Ovary (tissue), 9 donors: Measurements from ENCODE around the gene WWOX. TPM values are rescaled to one million over a fixed set of nuclear protein-coding genes. Genes with fewer than 3 reads are reported as not detected.

Experiments
- DNase-seq, 5 donors: peaks; one replicate each; pipeline ENCODE4 v3.0.0-alpha.2; 2019 to 2020
- H3K27ac ChIP-seq, 2 donors: fragments of 200-600 bp; one replicate each; pipeline versions ENCODE4 v1.5.1 to v1.8.0; 2019 to 2022
- H3K27me3 ChIP-seq: fragments of 200-600 bp; one replicate; pipeline ENCODE4 v1.8.0; 2022
- H3K36me3 ChIP-seq: fragments of 200-600 bp; sonication (generic); one replicate; pipeline ENCODE4 v1.5.1; 2019
- H3K4me1 ChIP-seq: one replicate; pipeline ENCODE4 v1.8.1; 2013; ENCODE audit warnings: mild to moderate bottlenecking, moderate library complexity; ENCODE audit not compliant: insufficient read depth
- H3K4me3 ChIP-seq: fragments of 200-600 bp; sonication (generic); one replicate; pipeline ENCODE4 v1.5.1; 2017
- H3K9me3 ChIP-seq, 2 donors: fragments of 200-600 bp in 1 of 2; sonication (generic) in 1 of 2; one replicate each; pipeline versions ENCODE4 v1.5.1 to v1.8.1; 2013 to 2019; ENCODE audit warnings: mild to moderate bottlenecking in 1 of 2, moderate library complexity in 1 of 2
- CTCF ChIP-seq, 3 donors: fragments of 450-650 bp in 2 of 3; fragments of 200-600 bp in 1 of 3; IDR thresholded peaks; one replicate each; pipeline versions ENCODE4 v1.5.1 to v1.8.0; 2016 to 2022; ENCODE audit warnings: antibody characterized with exemption in 3 of 3, mild to moderate bottlenecking in 1 of 3
- EP300 ChIP-seq: sonication (generic); formaldehyde crosslinking; IDR thresholded peaks from one replicate; pipeline ENCODE4 v1.6.1; 2017; ENCODE audit warnings: antibody characterized with exemption
- POLR2A ChIP-seq: fragments of 450-650 bp; IDR thresholded peaks from one replicate; pipeline ENCODE4 v1.6.1; 2017; ENCODE audit warnings: antibody characterized with exemption, mild to moderate bottlenecking, moderate library complexity
- WGBS, 3 donors: extraction: QIAGEN DNeasy Blood & Tissue Kit in 1 of 3; methylation state at CpG; one replicate each; pipeline versions ENCODE4 v1.1.5 to v1.1.7; 2013 to 2017; 5-methylcytosine and 5-hydroxymethylcytosine counted together
- intact Hi-C, 4 donors: fragments of 100-400 bp; cut with DNase I; formaldehyde crosslinking; loops; one replicate each; pipeline versions ENCODE4 v1.11.0 to v1.15.1; 2022 to 2023
- polyA plus RNA-seq, 2 donors: library from polyadenylated mRNA; stranded (reverse); fragments of 200-250 nt in 1 of 2; fragments of 350-450 nt in 1 of 2; fragmentation: Illumina TruSeq in 1 of 2; extraction: RNeasy Lipid Tissue Mini Kit (QIAGEN cat#74804) in 1 of 2; gene quantifications; one replicate each; pipeline ENCODE4 v1.2.3, GENCODE V29; 2013 to 2014
- total RNA-seq, 7 donors: library from RNA; depleted of rRNA in 2 of 7; stranded (reverse); fragments of >200 nt in 2 of 7; fragmentation: NEBNext Ultra II Directional in 3 of 7; extraction: Animal tissue kit (Norgen Biotek cat#: 25700) in 3 of 7; gene quantifications; one replicate each; pipeline versions ENCODE4 v1.1.0 to v1.2.4, GENCODE V29; 2016 to 2023
- donor health status: DM: no; HTN: no; CAD: no; lungs with moderate emphysema.
- donor health status: DM: no; HTN: no; CAD: no.
- donor health status: Bipolar disorder and iron deficiency.
- donor health status: DM: yes; HTN: yes; CAD: no.
- donor health status: DM: no; HTN: no; CAD: no.
- donor health status: DM: yes; HTN: yes; CAD: no.

WWOX gene
- total and polyA plus RNA-seq, 9 donors = 11.0 to 40.5 (median 25.2) TPM

- TF ChIP-seq POLR2A = no peak
- no peak for TF ChIP-seq EP300
- no peak for TF ChIP-seq CTCF (IDR thresholded peaks at IDR 0.05)
- Histone ChIP-seq H3K27me3 (no peaks in the 10 kb centered on the region), H3K4me1 (peaks cover 8% of the 10 kb centered on the region), H3K36me3 (no peaks in the 10 kb centered on the region), H3K27ac (no peak overlapping the region), H3K4me3 (no peak overlapping the region), H3K9me3 (no peaks in the 10 kb centered on the region)
- DNase-seq = no peak
- intact Hi-C loops = no loop called here
- WGBS, 3 donors = 9 to 19% (median 9%) methylated on average over 5 of the region's 5 CpGs
These were observed 142.8 kb downstream of the WWOX start for GRCh38 chr16:78242239-78242630.

GRCh38 chr16:78244131-78244895, 144.9 kb downstream of the WWOX start:
- no peak for DNase-seq
- no peaks in the 10 kb centered on the region for H3K9me3 ChIP-seq
- 76 to 84% (median 82%) methylated on average over 9 of the region's 9 CpGs for WGBS, 3 donors
- TF ChIP-seq CTCF (IDR thresholded peaks at IDR 0.05) (no peak), POLR2A (no peak), EP300 (no peak)
- no peaks in the 10 kb centered on the region for H3K36me3 ChIP-seq
- no peak overlapping the region for H3K27ac ChIP-seq
- H3K4me3 ChIP-seq = no peak overlapping the region
- H3K27me3 ChIP-seq = no peaks in the 10 kb centered on the region
- intact Hi-C loops = no loop called here
- H3K4me1 ChIP-seq = peaks cover 5% of the 10 kb centered on the region

GRCh38 chr16:78246559-78246958, 147.1 kb downstream of the WWOX start:
- WGBS, 3 donors = 89 to 94% (median 91%) methylated on average over 9 of the region's 9 CpGs
- intact Hi-C loops = no loop called here
- Histone ChIP-seq H3K4me1 (peaks cover 3% of the 10 kb centered on the region), H3K4me3 (no peak overlapping the region), H3K9me3 (no peaks in the 10 kb centered on the region), H3K27ac (no peak overlapping the region), H3K36me3 (no peaks in the 10 kb centered on the region), H3K27me3 (no peaks in the 10 kb centered on the region)
- no peak for DNase-seq
- no peak for TF ChIP-seq POLR2A
- TF ChIP-seq CTCF (IDR thresholded peaks at IDR 0.05) = no peak
- TF ChIP-seq EP300 = no peak

- DNase-seq = no peak
- TF ChIP-seq CTCF (IDR thresholded peaks at IDR 0.05) = no peak
- H3K36me3 ChIP-seq = no peaks in the 10 kb centered on the region
- 87 to 92% (median 90%) methylated on average over 13 of the region's 13 CpGs for WGBS, 3 donors
- H3K27me3 ChIP-seq = no peaks in the 10 kb centered on the region
- H3K4me1 ChIP-seq = no peaks in the 10 kb centered on the region
- no peak overlapping the region for H3K4me3 ChIP-seq
- no peaks in the 10 kb centered on the region for H3K9me3 ChIP-seq
- intact Hi-C loops = no loop called here
- H3K27ac ChIP-seq = no peak overlapping the region
These were observed 149.6 kb downstream of the WWOX start for GRCh38 chr16:78249056-78249455.
